ENCODE data around the gene SSTR5.

SSTR5 gene

GRCh38 chr16:1102921-1103635 lies 30.5 kb downstream of the SSTR5 start:
- peak; percentile 48 to 64 (median 60) for DNase-seq (ENCODE audit: low read depth in 3 of 3)

DNA sequence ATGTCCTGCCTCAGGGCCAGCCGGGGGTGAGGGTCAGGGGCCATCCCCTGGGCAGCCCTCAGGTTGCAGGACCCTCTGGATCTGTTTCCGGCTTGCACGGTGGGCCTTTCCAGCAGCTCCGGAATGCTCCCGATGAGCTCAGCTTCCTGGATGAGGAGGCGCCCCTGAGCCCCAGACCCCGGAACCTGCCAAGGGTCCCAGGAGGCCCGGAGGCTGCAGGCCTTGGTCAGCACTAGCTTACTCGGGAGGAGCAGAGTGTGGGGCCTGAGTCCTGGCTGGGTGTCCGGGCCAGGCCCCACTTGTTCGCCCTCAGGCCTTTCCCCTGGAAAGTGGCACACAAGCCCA lies 31.1 kb downstream of the SSTR5 start:
- no peak for DNase-seq (ENCODE audit: low read depth in 3 of 3)

DNA sequence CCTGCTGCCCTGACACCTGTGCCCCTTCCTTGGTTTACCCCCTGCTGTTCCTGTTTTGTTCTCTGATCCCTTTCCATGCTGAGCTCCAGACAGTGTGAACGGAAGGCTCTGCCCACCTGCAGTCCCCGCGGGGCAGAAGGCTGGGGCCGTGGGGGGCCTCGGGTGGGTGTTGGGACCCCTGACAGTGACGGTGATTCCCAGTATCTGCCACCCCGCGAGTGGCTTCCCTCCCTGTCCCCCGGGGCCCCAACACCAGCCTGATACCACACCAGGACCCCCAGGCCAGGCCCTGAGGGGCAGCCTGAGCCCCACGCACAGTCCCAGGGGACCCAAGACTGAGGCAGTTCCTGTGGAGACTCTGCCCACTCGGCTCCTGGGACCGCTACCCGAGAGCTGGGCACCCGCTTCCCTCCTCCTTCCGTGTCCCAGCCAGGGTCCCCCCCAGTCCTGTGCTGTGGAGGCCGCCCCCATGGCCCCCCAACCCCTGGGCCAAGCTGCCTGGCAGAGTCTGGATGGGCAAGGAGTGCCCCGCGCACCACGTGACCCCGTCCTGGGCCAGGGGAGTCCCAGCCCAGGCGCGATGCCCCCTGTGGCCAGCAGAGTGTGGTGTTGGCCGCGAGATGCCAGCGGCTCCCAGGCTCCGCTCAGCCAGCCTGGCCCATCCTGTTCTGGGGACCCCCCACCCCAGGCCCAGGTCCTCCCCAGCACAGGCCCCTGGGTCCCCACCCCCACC lies 33.5 kb downstream of the SSTR5 start:
- peak in 2 of 3 donors; percentile 14 to 27 for DNase-seq (ENCODE audit: low read depth in 3 of 3)

DNA sequence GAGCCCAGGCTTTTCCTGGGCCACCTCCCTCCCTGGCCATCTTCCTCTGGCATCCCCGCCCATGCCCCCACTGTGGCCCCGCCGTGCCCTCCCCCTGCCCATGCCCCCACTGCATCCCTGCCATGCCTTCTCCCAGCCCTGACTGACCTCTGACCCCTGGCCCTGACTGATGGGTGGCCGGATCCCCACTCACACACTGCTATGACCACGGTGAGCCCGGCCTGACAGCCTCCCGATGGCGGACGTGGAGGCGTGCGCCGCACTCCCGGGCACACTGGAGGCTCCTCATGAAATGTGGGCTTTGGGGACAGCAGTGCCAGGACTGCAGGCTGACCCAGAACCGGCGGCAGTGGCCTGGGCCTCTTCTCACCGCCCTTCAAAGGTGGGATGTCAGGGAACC lies 34.1 kb downstream of the SSTR5 start:
- no peak for DNase-seq (ENCODE audit: low read depth in 3 of 3)

- no peak for DNase-seq (ENCODE audit: low read depth in 3 of 3)
Observed at GRCh38 chr16:1107141-1107540, 34.6 kb downstream of the SSTR5 start.

GRCh38 chr16:1107731-1108130 lies 35.2 kb downstream of the SSTR5 start:
- no peak for DNase-seq (ENCODE audit: low read depth in 3 of 3)

GRCh38 chr16:1108299-1109252 lies 36.0 kb downstream of the SSTR5 start:
- DNase-seq (ENCODE audit: low read depth in 3 of 3), result no peak

- DNase-seq (ENCODE audit: low read depth in 3 of 3), result no peak
Observed at GRCh38 chr16:1109648-1110047, 37.1 kb downstream of the SSTR5 start.

DNA sequence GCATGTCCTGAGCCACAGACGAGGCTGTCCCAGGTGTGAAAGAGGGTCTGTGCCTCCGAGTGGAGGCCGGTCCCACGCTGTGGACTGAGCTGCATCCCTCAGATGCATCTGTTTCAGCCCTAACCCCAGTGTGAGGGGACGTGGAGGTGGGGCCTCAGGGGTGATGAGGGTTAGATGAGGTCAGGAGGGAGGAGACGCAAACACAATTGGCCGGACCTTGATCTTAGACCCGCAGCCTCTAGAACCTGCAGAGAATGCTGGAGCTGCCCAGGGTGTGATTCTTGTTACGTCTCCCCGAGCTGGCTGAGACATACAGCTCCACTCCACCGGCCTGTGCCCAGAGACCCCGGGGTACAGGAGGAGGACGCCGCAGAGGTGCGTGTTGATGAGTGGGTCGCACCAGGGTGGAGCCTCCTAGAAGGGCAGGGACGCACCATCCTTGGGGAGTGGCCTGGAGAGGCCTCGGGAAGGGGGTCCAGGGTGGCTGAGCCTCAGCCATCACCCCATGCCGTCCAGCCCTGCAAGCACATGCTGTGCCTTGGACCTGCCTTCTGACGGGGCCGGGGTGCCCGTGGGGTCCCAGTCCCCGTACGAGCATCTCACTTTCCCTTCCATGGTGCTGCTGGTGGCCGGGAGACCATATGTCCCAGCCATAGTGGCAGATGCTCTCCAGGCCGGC lies 40.1 kb downstream of the SSTR5 start:
- no peak for DNase-seq (ENCODE audit: low read depth in 3 of 3)

DNA sequence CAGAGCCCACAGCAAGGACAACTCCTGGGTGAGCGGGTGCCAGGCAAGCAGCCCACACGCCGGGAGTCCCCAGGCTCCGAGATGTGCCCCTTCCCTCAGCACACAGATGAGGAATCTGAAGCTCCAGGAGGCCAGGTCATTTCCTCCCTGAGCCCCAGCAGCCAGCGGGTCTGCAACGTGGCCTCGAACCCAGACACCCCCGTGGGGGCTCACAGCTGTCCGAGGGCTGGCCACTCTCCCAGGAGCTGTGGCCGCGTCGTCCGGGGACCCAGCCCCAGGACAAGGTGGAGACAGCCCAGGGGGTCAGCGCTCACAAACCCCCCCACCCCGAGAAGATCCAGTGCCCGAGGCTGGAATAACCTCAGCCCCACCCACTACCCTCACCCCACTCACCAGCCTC lies 40.9 kb downstream of the SSTR5 start:
- no peak for DNase-seq (ENCODE audit: low read depth in 3 of 3)

DNA sequence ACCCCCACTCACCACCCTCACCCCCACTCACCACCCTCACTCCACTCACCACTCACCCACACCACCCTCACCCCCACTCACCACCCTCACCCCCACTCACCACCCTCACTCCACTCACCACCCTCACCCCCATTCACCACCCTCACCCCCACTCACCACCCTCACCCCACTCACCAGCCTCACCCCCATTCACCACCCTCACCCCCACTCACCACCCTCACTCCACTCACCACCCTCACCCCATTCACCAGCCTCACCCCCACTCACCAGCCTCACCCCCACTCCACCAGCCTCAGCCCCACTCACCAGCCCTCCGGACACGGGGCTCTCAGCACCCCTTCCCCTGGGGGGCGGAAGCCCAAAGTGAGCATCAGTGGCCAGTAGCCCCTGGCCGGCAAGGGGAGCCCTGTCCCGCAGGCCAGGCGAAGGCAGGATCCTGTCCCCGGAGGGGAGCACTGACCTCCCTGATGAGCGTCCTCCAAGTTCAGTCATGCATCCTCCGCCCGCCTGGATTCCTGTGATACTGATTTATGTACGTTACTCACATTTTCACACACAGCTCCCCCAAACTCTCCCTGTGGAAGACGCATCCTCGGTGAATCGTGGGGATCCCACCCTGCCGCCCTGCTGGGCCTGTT lies 41.5 kb downstream of the SSTR5 start:
- DNase-seq (ENCODE audit: low read depth in 3 of 3), result no peak

DNA sequence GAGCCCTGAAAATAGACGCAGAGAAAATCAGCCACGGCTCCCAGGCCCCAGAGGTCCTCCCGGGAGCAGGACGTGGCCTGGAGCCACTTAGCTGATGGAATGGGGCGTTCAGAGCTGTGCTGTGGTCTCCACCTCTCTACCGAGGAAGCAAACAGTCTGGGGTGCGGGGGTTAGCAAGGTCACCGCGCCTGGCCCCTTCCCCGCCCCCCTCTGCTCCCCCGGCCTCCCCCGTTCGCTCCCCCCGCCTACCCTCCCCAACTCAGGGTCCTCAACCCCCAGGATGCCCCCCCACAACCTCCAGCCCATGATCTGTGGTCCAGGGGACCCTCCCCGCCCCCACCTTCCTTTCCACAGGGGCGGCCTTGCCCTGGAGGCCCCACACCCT lies 44.1 kb downstream of the SSTR5 start:
- no peak for DNase-seq (ENCODE audit: low read depth in 3 of 3)

DNA sequence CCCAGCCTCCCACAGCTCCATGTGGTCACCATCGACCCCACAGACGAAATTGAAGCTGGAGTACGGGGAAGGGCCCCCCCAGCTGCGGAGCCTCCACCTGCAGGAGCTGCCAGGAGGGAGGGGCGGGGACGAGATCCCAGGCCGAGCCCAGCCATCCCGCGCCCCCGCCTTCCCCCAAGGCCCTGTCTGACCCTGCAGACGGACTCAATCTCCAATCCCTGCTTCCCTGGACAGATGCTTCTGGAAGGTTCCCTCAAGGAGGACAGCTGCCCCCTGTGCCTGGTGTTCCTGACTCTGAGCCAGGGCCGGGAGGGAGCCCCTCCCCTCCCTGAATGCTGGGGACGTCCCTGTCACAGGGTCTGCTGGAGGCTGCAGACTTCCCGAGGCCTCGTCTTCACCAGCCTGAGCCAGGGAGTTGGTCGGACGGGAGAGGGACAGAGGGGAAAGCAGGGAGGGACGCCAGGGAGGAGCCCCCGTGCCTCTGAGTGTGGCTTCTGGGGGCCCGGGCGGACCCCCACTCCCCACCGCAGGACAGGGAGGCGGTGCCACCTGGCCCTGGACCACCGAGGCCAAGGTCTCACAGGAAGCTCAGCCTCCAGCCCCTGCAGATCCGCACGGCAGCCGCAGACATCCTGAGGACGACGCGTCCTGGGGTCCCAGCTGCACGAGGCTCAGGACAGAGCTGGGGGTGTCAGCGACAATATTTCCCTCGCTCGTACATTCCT lies 44.8 kb downstream of the SSTR5 start:
- no peak for DNase-seq (ENCODE audit: low read depth in 3 of 3)

DNA sequence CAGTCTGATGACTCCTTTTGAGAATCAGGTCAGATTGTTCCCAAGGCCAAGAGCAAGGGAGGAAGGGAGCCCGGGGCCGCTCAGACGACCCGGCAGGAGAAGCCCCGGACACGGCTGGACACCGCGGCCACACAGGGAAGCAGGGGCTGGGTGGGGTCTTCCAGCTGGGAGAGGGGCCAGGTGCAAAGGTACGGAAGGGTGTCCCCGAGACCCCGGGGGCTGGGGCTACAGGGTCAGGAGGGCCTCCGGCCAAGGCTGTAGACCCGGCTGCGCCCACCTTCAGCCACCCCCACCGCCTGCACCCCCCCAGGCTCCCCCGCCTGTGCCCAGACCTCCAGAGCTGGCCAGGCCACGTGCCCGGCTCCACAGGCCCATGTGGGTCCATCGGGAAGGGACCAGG lies 45.4 kb downstream of the SSTR5 start:
- no peak for DNase-seq (ENCODE audit: low read depth in 3 of 3)

DNA sequence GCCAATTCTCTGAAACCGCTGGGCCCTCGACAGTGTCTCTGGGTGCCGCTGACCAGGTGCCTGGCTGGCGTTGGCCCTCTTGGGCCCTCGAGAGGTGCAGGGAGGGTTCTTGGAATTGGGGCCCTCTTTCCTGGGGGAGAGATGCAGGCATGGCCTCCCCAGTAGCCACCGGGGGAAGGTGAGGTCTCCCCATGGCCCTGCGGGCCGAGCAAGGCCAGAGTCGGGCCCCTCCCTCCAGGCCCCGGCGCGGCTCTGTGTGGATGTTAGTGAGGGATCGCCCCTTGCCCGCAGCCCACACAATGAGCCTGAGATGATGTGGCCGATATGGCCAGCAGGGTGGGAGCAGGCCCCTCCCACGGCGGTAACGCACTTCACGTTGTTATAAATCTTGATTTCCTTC lies 46.6 kb downstream of the SSTR5 start:
- DNase-seq (ENCODE audit: low read depth in 3 of 3), result no peak

DNA sequence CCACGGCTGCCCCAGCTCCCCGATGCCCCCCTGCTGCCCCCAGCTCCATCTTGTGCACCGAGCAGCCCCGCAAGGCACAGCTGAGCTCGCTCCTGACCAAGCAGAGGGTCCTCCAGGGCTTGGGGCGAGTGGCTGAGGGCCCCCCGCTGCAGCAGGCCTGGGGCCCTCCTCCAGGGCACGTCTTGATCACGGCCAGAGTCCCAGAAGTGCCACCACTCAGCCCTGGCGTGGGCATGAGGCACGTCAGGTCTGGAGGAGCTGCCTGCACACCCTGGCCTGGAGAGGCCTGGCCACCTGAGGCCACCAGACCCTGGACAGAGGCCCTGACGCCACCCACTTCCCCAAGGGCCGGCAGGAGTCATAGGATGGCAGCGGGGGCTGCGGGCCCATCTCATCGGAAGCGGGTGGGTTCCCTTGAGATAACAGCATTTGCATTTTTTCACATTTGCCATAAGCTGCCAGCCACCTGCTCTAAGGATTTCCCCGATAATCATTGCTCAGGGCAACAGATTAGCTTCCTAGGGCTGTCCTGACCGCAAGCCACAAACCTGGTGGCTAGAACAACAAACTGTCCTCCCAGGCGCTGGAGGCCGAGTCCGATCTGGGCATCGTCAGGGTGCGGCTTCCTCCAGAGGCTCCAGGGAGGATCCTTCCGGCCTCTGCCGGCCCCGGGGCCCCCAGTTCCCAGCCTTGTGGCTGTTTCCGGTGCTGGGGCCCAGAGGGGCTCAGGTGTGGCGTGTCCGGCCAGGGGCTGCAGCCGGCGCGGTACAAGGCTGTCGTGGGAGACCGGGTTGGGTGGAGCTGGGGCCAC lies 47.4 kb downstream of the SSTR5 start:
- no peak for DNase-seq (ENCODE audit: low read depth in 3 of 3)

GRCh38 chr16:1120577-1120941 lies 48.0 kb downstream of the SSTR5 start:
- no peak for DNase-seq (ENCODE audit: low read depth in 3 of 3)

GRCh38 chr16:1121009-1121408 lies 48.5 kb downstream of the SSTR5 start:
- no peak for DNase-seq (ENCODE audit: low read depth in 3 of 3)

DNA sequence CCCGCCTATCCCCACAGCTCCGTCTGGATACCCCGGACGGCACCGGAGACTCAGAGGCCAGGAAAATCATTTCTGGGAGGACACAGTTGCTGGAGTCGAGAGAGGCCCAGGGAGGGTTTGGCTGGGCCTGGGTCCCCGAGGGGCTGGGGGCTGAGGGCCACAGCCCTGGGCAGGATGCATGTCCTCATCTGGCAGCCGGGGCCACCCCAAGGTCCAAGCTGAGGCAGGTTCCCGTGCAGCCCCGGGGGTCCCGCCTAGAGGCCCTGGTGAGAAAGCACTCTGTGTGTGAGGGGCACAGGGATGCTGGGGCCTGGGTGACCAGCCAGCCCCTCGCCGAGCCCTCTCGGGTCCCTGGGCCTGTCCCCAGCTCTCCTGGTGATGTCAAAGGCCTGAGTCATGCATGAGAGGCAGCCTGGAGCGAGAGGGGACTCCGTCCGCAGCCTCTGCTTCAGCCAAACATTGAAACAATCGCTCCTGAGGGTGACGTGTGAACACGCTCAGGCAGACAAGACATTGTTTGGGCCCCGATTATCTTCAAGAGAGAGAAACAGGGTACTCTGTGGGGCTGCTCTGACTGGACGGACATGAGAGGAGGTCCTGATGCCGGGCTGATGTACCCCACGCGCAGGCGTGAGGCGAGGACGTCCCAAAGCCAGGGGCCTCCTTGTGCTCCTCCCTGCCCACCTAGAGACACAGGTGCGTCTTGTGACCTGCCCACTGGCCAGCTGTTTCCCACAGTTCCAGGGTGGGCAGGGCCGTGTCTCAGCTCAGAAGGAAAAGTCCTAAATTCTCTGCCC lies 49.3 kb downstream of the SSTR5 start:
- no peak for DNase-seq (ENCODE audit: low read depth in 3 of 3)

Measured in stimulated activated CD4-positive, alpha-beta T cell treated with anti-CD3 and anti-CD28 coated beads, TNF-alpha, amount 100 ng/mL, for 48 hours (primary cell).